Superior temporal gyrus (tissue), 1 donor: ENCODE measurements around the gene FAM124A.
A peak's percentile ranks its signal among the peaks of the same experiment; 100 is the strongest.

Source experiments
- DNase-seq: peaks from one replicate; pipeline ENCODE4 v3.0.0-alpha.2; 2016; ENCODE audit errors: extremely low spot score

The FAM124A gene, protein sequence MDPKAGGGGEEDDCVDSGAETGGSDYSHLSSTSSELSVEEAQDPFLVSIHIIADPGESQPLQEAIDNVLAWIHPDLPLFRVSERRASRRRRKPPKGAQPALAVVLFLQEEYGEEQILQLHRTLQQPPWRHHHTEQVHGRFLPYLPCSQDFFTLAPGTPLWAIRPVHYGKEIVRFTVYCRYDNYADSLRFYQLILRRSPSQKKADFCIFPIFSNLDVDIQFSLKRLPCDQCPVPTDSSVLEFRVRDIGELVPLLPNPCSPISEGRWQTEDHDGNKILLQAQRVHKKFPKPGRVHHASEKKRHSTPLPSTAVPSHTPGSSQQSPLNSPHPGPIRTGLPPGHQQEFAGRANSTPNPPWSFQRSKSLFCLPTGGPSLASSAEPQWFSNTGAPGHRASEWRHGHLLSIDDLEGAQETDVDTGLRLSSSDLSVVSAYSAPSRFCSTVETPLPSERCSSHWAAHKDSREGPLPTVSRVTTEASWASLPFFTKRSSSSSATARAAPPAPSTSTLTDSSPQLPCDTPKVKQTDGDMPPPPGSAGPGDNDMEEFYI

DNA sequence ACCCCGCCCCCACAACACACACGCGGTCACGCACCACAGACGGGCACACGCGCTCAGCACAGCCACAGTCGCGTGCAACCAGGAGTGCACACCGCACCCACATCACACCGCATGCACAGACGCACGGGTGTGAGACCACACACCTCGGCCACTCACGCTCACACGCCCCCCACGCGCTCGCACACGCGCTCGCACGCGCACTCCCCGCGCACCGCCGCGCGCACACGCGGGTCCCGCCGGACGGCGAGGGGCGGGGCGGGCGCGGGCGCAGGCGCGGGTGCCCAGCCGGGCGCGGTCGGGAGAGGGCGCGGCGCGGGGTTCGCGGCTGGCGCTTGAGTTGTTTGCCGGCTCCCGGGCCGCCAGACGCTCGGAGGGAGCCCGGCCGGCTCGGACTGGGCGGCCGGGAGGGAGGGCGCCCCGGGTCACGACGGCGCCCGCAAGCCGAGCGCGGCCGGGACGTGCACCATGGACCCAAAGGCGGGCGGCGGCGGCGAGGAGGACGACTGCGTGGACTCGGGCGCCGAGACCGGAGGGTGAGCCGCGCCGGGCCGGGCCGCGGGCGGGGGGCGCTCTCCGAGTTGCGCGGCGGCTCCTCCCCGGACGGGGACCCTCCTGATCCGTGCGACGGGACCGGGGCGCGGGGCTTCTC lies at the start of gene FAM124A:
Gene FAM124A (plus strand): TSS at position 362 of the 649 bp plus-strand sequence. CDS start 104 bp downstream, at position 466.
- peak; percentile 68 for DNase-seq

DNA sequence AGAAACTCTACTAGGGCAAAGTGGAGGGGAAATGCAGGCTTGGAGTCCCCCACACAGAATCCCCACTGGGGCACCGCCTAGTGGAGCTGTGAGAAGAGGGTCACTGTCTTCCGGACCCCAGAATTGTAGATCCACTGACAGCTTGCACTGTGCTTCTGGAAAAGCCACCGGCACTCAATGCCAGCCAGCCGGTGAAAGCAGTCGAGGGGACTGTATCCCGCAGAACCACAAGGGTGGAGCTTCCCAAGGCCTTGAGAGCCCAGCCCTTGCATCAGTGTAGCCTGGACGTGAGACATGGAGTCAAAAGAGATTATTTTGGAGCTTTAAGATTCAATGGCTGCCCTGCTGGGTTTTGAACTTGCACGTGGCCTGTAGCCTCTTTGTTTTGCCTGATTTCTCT lies 47.2 kb upstream of the FAM124A start:
- DNase-seq, result no peak

DNA sequence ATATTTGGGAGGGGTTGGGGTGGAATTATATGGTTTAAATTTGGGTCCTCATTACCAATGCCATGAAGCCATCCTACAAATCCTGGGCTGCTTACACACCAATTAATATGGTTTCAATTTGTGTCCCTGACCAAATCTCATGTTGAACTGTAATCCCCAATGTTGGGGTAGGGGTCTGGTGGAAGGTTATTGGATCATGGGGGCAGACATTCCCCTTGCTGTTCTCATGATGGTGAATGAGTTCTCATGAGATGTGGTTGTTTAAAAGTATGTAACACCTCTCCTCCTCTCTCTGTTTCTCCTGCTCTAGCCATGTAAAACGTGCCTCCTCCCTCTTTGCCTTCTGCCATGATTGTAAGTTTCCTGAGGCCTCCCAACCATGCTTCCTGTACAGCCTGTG lies 46.6 kb upstream of the FAM124A start:
- no peak for DNase-seq

DNA sequence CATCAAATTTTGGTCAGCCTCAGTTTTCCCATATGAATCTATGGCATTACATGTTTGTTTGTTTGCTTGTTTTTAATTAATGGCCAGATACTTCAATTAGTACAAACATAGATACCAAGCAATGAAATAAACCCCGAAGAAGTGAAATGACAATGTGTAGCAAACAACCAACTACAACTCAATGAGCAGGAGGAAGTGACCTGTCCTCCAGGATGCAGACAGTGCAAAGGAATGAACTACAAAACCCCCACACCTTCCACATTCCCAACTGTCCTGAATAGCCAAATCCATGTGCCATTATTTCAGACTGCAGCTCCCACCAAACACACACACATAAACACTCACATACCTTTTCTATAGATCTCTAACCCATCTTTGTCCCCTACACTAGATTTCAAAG lies 45.0 kb upstream of the FAM124A start:
- no peak for DNase-seq

GRCh38 chr13:51178456-51179074 lies 43.6 kb upstream of the FAM124A start:
- DNase-seq, result no peak

- no peak for DNase-seq
These were observed 42.7 kb upstream of the FAM124A start for GRCh38 chr13:51179432-51179971.

DNA sequence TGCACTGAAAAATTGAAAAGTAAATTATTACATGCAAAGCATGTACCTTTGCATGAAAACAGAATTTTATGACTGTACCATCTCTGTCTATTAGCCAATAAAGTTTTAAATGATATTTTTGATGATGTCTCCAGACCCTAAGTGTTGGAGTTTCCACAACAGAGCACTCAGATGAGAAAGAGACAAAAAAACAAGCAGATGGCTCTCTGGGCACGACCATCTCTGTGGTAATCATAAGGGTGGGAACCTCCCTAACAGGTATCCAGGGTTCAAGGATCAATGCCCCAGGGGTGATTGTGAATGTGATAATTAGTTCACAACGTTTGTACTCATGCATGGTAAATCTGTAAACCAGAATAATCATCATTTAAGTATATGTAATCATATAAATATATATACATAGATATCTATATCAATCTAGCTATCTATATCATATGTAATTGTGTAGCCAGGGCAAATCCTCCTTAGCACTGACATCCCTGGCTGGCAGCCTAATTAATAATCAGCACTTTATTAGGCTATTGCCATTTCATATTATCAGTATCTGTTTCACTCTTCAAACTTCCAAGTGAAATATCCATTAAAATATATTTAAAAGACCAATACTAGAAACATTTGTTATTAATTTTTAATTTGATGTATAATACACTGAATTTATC lies 41.2 kb upstream of the FAM124A start:
- DNase-seq, result no peak

DNA sequence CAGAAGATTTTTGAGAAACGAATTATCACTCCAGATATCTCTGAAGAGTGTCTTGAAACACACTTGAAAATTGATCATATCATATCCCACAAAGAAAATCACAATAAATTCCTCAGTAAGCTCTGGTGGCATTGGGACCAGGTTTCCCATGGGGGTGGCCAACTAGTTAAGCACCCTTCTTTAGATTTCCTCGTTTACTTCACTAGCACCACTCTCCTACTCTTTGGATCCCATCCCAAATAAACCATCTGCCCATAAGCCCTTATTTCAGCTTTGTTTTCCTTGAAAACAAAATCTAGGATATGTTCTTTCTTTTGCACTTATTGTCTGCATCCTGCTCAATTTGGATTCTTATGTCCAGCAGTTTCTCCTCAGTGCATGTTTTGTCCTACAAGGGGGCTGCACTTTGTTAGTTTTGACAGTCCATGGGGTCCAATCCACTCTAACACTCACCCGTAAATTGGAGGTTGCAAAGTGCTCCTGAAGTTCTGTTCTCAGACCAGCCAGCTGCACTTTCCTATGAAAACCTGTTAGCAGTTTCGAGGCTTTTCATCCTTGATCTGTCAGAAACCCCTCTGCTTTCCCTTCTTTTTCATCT lies 40.3 kb upstream of the FAM124A start:
- no peak for DNase-seq

- DNase-seq, result no peak
These were observed 30.5 kb upstream of the FAM124A start for GRCh38 chr13:51191743-51192142.

DNA sequence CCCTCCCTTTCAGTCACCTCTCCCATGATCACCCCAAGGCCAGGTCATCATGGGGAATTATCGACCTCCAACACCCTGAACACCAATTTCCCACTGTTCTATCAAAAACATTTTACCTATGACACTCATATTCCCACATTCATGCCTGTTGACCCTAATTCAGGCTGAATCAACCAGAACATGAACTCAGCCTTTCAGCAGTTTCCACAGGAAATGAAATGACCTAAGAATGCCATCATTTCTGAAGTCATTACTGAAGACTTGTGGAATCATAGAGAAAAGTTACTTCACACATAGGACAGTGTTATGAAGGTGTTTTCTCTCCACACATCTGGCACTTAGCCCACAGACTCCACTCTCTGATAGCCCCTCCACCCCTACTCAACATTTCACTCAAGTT lies 29.9 kb upstream of the FAM124A start:
- no peak for DNase-seq

- DNase-seq, result no peak
These were observed 28.8 kb upstream of the FAM124A start for GRCh38 chr13:51193387-51193786.

GRCh38 chr13:51194942-51195341 lies 27.3 kb upstream of the FAM124A start:
- no peak for DNase-seq

DNA sequence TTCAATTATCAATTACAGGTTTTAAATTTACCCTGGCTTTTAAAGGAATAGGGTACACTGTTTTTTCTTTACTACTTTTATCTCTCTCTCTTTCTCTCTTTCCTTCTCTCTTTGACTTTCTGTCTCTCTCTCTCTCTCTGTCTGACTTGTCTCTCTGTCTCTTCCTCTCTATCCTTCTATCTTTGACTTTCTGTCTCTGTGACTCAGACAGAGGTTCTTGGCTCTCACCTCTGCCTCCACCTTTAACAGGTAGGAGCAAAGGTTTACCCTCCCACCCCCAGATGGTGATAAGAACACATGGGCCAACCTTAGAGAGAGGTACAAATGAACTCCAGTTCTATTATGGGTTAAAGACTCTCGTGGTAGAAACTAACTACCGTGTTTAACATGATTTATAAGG lies 20.3 kb upstream of the FAM124A start:
- no peak for DNase-seq

- DNase-seq, result no peak
These were observed 19.6 kb upstream of the FAM124A start for GRCh38 chr13:51202477-51203046.

DNA sequence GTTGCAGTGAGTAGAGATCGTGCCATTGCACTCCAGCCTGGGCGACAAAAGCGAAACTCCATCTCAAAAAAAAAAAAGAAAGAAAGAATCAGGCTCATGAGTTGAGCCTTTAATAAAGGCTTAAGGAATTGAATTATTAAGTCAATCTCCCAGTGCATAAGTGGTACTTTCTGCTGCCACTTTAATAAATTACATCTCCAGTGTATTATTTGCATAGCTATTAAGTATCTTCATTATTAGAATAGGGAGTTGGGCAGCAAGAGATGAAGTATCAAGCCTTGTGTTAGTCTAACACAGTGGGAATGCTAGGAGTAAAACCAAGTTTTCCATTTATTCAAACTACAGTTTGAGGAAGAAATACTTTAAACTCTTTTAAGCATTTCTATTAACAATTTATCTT lies 15.6 kb upstream of the FAM124A start:
- DNase-seq, result no peak

DNA sequence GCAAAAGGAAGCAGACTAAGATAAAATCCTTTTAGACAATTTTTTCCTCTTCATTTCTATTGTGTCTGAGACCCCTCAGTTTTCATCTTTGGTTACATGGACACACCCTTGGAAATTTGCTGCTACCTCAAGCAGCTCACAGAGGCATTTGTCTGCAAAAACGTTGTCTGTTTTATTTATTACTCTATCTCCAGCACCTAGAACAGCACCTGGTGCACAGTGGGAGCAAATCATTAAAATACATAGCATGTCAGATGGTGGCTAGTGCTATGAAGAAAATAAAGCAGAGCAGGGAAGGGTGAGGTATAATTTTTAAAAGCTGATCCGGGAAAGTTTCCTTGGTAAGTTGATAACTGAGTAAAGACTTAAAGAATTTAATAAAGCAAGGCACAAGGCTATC lies 14.3 kb upstream of the FAM124A start:
- no peak for DNase-seq

- DNase-seq, result no peak
These were observed 13.5 kb upstream of the FAM124A start for GRCh38 chr13:51208716-51209115.

DNA sequence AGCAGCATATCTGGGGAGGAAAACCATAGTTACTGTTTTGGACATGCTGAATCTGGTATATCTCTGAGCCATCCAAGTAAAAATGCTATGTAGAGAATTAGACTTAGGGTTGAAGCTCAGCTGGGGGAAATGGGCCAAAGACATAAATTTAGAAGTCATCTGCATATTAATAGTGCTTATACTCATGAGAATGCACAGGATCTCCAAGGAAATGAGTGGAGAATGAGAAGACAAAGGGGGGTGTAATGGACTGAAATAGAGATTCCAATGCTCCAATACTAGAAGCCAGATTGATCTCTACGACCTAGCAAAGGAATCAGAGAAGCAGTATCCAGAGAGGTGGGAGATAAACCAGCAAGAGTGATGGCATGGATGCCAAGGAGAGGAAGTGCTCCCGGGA lies 10.3 kb upstream of the FAM124A start:
- no peak for DNase-seq

DNA sequence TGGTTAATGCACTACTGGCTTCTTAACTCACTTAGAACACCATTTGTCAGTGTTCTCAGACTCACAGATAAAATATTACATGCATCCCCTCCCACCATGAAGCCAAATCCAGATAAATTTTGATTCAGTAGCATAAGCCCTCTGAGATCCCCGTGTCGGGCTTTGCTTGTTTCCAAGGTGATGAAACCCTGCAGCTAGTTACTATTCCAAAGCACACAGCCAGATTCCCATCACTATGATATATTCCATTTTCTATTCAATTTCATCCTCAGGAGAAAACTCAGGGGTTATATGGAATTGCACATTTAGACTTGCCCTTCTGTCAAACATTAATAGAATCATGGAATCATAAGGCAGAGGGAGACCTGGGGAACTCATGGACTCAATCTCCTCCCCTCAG lies 9.4 kb upstream of the FAM124A start:
- no peak for DNase-seq

DNA sequence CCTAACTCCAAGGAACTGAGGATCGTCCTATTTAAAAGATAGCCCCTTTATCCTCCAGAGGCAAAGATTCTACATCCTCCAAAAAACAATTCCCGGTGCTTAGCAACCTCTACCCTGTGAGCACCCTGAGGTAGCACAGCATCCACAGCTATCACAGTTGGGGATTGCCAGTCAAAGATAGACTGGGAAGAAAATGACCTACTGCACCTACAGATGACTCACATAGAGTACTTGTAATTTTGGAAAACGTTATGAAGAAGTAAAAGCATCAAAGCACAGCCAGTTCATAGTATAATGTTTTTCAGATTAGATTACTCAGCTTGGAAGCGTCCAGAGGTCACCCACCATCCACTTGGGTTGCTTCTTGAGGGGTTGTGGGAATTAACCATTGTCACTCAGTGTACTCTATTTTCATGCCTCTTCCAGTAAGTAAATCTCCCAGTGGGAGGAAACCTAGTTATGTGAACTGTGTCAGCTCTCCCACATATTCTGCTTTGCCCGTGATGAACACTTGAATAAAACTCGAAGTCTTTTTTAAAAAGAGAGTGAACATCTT lies 8.9 kb upstream of the FAM124A start:
- DNase-seq, result peak; percentile 36

GRCh38 chr13:51218626-51219025 lies 3.6 kb upstream of the FAM124A start:
- DNase-seq, result no peak
